H1 (cell line): ENCODE results near the gene HLA-DMB. TPM values are rescaled to one million over a fixed set of nuclear protein-coding genes. Genes with fewer than 3 reads are reported as not detected.
A peak's percentile ranks its signal among the peaks of the same experiment; 100 is the strongest.

Experiments used
- CTCF ChIA-PET: fragments of 300-600 bp; sonication (Branson Sonifier 250); formaldehyde crosslinking; loops from one replicate; lab custom pipeline; 2021; ENCODE audit not compliant: partially characterized antibody; lab: Charles Lee
- POLR2A ChIA-PET: fragments of 300-600 bp; sonication (Branson Sonifier 250); formaldehyde crosslinking; loops from one replicate; lab custom pipeline; 2021; ENCODE audit warnings: inconsistent platforms; ENCODE audit not compliant: partially characterized antibody; lab: Charles Lee
- DNase-seq, 2 experiments: peaks; one replicate each; pipeline versions ENCODE4 v3.0.0 to v3.0.0-alpha.2; 2010 to 2022; ENCODE audit warnings: low spot score in 2 of 2, low read depth in 1 of 2, mixed read lengths in 1 of 2
- FAIRE-seq: peaks from 2 replicates; lab custom pipeline; 2011; peaks lifted over from hg19 to GRCh38; lab: Jason Lieb, UNC
- H2AFZ ChIP-seq: 2 replicates; pipeline ENCODE4 v1.8.1; 2012; ENCODE audit warnings: low read length, inconsistent platforms
- H2AK5ac ChIP-seq: 2 replicates; pipeline ENCODE4 v1.6.1; 2013; ENCODE audit warnings: low read depth, low read length
- H2BK120ac ChIP-seq: replicated peaks from 2 replicates; pipeline ENCODE3; 2013; ENCODE audit warnings: low read depth, low read length, inconsistent platforms
- H2BK12ac ChIP-seq: 2 replicates; pipeline ENCODE4 v1.6.1; 2013; ENCODE audit warnings: low read depth, low read length
- H2BK15ac ChIP-seq: 2 replicates; pipeline ENCODE4 v1.6.1; 2013; ENCODE audit warnings: low read length
- H2BK20ac ChIP-seq: 2 replicates; pipeline ENCODE4 v1.6.1; 2013; ENCODE audit warnings: low read length
- H2BK5ac ChIP-seq: 2 replicates; pipeline ENCODE4 v1.6.1; 2013; ENCODE audit warnings: low read depth, low read length
- H3K14ac ChIP-seq: 2 replicates; pipeline ENCODE4 v1.6.1; 2013; ENCODE audit warnings: inconsistent platforms; ENCODE audit not compliant: insufficient read length
- H3K18ac ChIP-seq: 2 replicates; pipeline ENCODE4 v1.6.1; 2013; ENCODE audit warnings: low read length; ENCODE audit errors: extremely low read depth
- H3K23ac ChIP-seq: 2 replicates; pipeline ENCODE4 v1.6.1; 2013; ENCODE audit warnings: inconsistent platforms; ENCODE audit not compliant: insufficient read length
- H3K23me2 ChIP-seq: 2 replicates; pipeline ENCODE4 v1.6.1; 2013; ENCODE audit warnings: low read depth, low read length
- H3K27ac ChIP-seq: 2 replicates; pipeline ENCODE4 v1.6.1; 2011; ENCODE audit warnings: low read depth, low read length, inconsistent platforms
- H3K27me3 ChIP-seq, 4 experiments: replicated peaks in 1 of 4; 1 replicate in 1 of 4; 2 replicates in 3 of 4; pipeline versions ENCODE4 v1.6.1 to v1.8.1; 2011 to 2013; ENCODE audit warnings: low read length in 3 of 4, mild to moderate bottlenecking in 3 of 4, inconsistent platforms in 2 of 4, mixed read lengths in 2 of 4, moderate library complexity in 1 of 4; ENCODE audit not compliant: control insufficient read depth in 3 of 4, insufficient read depth in 3 of 4; ENCODE audit errors: extremely low read depth in 1 of 4
- H3K36me3 ChIP-seq, 4 experiments: 2 replicates each; pipeline versions ENCODE4 v1.6.1 to v1.8.1; 2011 to 2013; ENCODE audit warnings: mild to moderate bottlenecking in 4 of 4, low read length in 3 of 4, moderate library complexity in 2 of 4, control low read depth in 1 of 4, inconsistent platforms in 1 of 4; ENCODE audit not compliant: insufficient read depth in 4 of 4, control insufficient read depth in 2 of 4
- H3K4ac ChIP-seq: replicated peaks from 2 replicates; pipeline ENCODE3; 2013; ENCODE audit warnings: low read length, low read depth, mixed read lengths, inconsistent platforms; ENCODE audit not compliant: insufficient read length
- H3K4me1 ChIP-seq, 4 experiments: replicated peaks in 1 of 4; 1 replicate in 1 of 4; 2 replicates in 3 of 4; pipeline versions ENCODE4 v1.6.1 to v1.8.1; 2011 to 2013; ENCODE audit warnings: low read length in 3 of 4, inconsistent platforms in 2 of 4, mixed read lengths in 1 of 4; ENCODE audit not compliant: insufficient read depth in 4 of 4, control insufficient read depth in 3 of 4
- H3K4me2 ChIP-seq, 2 experiments: 2 replicates each; pipeline versions ENCODE4 v1.6.1 to v1.8.1; 2011 to 2013; ENCODE audit warnings: low read depth in 2 of 2, low read length in 2 of 2, control low read depth in 1 of 2, inconsistent platforms in 1 of 2, mild to moderate bottlenecking in 1 of 2; ENCODE audit not compliant: insufficient read depth in 1 of 2
- H3K4me3 ChIP-seq, 4 experiments: fragments of 200-600, 300-600 bp in 1 of 4; sonication (generic), shearing (Covaris generic), sonication (Bioruptor Twin) in 1 of 4; 2 replicates each; pipeline versions ENCODE4 v1.5.1 to v1.8.1; 2011 to 2016; ENCODE audit warnings: low read length in 4 of 4, low read depth in 3 of 4, control low read depth in 2 of 4, inconsistent platforms in 2 of 4, mild to moderate bottlenecking in 2 of 4, mixed read lengths in 1 of 4, moderate library complexity in 1 of 4; ENCODE audit not compliant: insufficient read depth in 2 of 4; ENCODE audit errors: extremely low read depth in 1 of 4
- H3K56ac ChIP-seq: replicated peaks from 2 replicates; pipeline ENCODE3; 2013; ENCODE audit warnings: low read depth, mild to moderate bottlenecking, mixed read lengths, low read length, inconsistent platforms; ENCODE audit not compliant: insufficient read length
- H3K79me1 ChIP-seq: 2 replicates; pipeline ENCODE4 v1.6.1; 2013; ENCODE audit warnings: low read depth, low read length, control low read depth
- H3K79me2 ChIP-seq, 2 experiments: 2 replicates each; pipeline versions ENCODE4 v1.6.1 to v1.8.1; 2012 to 2013; ENCODE audit warnings: low read length in 2 of 2, mild to moderate bottlenecking in 2 of 2, inconsistent platforms in 1 of 2; ENCODE audit not compliant: insufficient read depth in 2 of 2, control insufficient read depth in 1 of 2
- H3K9ac ChIP-seq, 4 experiments: replicated peaks in 1 of 4; 1 replicate in 1 of 4; 2 replicates in 3 of 4; pipeline versions ENCODE4 v1.6.1 to v1.8.1; 2011 to 2013; ENCODE audit warnings: low read depth in 3 of 4, low read length in 3 of 4, control low read depth in 2 of 4, mild to moderate bottlenecking in 2 of 4, moderate library complexity in 2 of 4, inconsistent platforms in 1 of 4; ENCODE audit errors: extremely low read depth in 1 of 4
- H3K9me3 ChIP-seq, 2 experiments: 2 replicates each; pipeline versions ENCODE4 v1.6.1 to v1.8.1; 2012 to 2013; ENCODE audit warnings: mild to moderate bottlenecking in 2 of 2, moderate library complexity in 2 of 2, control low read depth in 1 of 2, inconsistent platforms in 1 of 2, low read depth in 1 of 2, low read length in 1 of 2, mixed read lengths in 1 of 2; ENCODE audit not compliant: insufficient read depth in 2 of 2
- H4K20me1 ChIP-seq, 2 experiments: replicated peaks in 1 of 2; 2 replicates each; pipeline versions ENCODE3 to v1.8.1; 2011 to 2013; ENCODE audit warnings: inconsistent platforms in 2 of 2, low read length in 2 of 2, mild to moderate bottlenecking in 1 of 2; ENCODE audit not compliant: insufficient read depth in 2 of 2, control insufficient read depth in 1 of 2
- H4K5ac ChIP-seq: 2 replicates; pipeline ENCODE4 v1.6.1; 2013; ENCODE audit warnings: low read length, low read depth, mixed read lengths, inconsistent platforms; ENCODE audit not compliant: insufficient read length
- H4K8ac ChIP-seq: 2 replicates; pipeline ENCODE4 v1.8.0; 2013; ENCODE audit warnings: mild to moderate bottlenecking, moderate library complexity, low read length, inconsistent platforms; ENCODE audit not compliant: insufficient read depth; ENCODE audit errors: extremely low read depth
- H4K91ac ChIP-seq: replicated peaks from 2 replicates; pipeline ENCODE3; 2013; ENCODE audit warnings: low read length, mixed read lengths, inconsistent platforms; ENCODE audit not compliant: insufficient read length
- CTCF ChIP-seq, 3 experiments: IDR thresholded peaks; 1 replicate in 2 of 3; 2 replicates in 1 of 3; pipeline versions ENCODE4 v1.5.1 to v1.6.1; 2011; ENCODE audit warnings: low read length in 3 of 3, mild to moderate bottlenecking in 3 of 3, inconsistent platforms in 2 of 3, low read depth in 1 of 3, moderate library complexity in 1 of 3; ENCODE audit not compliant: insufficient read depth in 1 of 3; ENCODE audit errors: control extremely low read depth in 1 of 3
- EP300 ChIP-seq, 2 experiments: IDR thresholded peaks; 1 replicate in 1 of 2; 2 replicates in 1 of 2; pipeline ENCODE4 v1.6.1; 2011 to 2012; ENCODE audit warnings: low read depth in 2 of 2, low read length in 2 of 2, mild to moderate bottlenecking in 2 of 2, borderline replicate concordance in 1 of 2, inconsistent platforms in 1 of 2, moderate library complexity in 1 of 2
- KDM4A ChIP-seq: IDR thresholded peaks from one replicate; pipeline ENCODE4 v1.7.1; 2012; ENCODE audit warnings: low read depth, mild to moderate bottlenecking, moderate library complexity, low read length, inconsistent platforms; ENCODE audit not compliant: severe bottlenecking
- MAFK ChIP-seq: IDR thresholded peaks from 2 replicates; pipeline ENCODE4 v1.6.1; 2012; ENCODE audit warnings: low read depth, mild to moderate bottlenecking, improper control_type of control experiment, low read length
- RAD21 ChIP-seq, 2 experiments: IDR thresholded peaks in 1 of 2; conservative IDR thresholded peaks in 1 of 2; 2 replicates each; pipeline ENCODE4 v1.6.1; 2011; ENCODE audit warnings: low read depth in 2 of 2, low read length in 2 of 2, improper control_type of control experiment in 1 of 2, inconsistent platforms in 1 of 2, mild to moderate bottlenecking in 1 of 2, moderate library complexity in 1 of 2
- RFX5 ChIP-seq: IDR thresholded peaks from 2 replicates; pipeline ENCODE4 v1.6.1; 2011; ENCODE audit warnings: low read depth, low read length, improper control_type of control experiment, borderline replicate concordance
- TCF12 ChIP-seq: IDR thresholded peaks from 2 replicates; pipeline ENCODE4 v1.6.1; 2011; ENCODE audit warnings: low read depth, mild to moderate bottlenecking, low read length
- WGBS, 2 experiments: shearing (Covaris generic) in 1 of 2; methylation state at CpG; one replicate each; pipeline versions ENCODE4 v1.1.6 to v1.1.7; 2013 to 2015; ENCODE audit warnings: low lambda C conversion rate in 2 of 2, mixed read lengths in 2 of 2, inconsistent platforms in 1 of 2, low coverage in 1 of 2, missing lambda C conversion rate in 1 of 2; ENCODE audit not compliant: insufficient replicate concordance in 2 of 2, insufficient coverage in 1 of 2, insufficient read length in 1 of 2; ENCODE audit errors: extremely low coverage in 1 of 2, missing lambda C conversion rate in 1 of 2; 5-methylcytosine and 5-hydroxymethylcytosine counted together
- polyA plus RNA-seq, 7 experiments: library from polyadenylated mRNA; depleted of rRNA in 3 of 7; stranded (reverse) in 5 of 7; unstranded in 2 of 7; fragments of >200 nt in 5 of 7; fragments of 200-250 nt in 2 of 7; gene quantifications; 1 replicate in 5 of 7; 2 replicates in 1 of 7; 4 replicates in 1 of 7; pipeline versions ENCODE4 v1.2.1 to v1.2.3, GENCODE V29; 2011 to 2013; ENCODE audit warnings: missing spikeins in 2 of 7, mixed read lengths in 2 of 7
- total RNA-seq: library from RNA; stranded (reverse); fragmentation: NEBNext Ultra II Directional; extraction: Animal tissue kit (Norgen Biotek cat#: 25700); gene quantifications from 2 replicates; pipeline ENCODE4 v1.2.1, GENCODE V29; 2021

The HLA-DMB gene
- total and polyA plus RNA-seq, 2 of the 8 experiments (the other 6 are each of a cell fraction or from before 2014, with no cell fraction given): 2.7 to 4.7 TPM

DNA sequence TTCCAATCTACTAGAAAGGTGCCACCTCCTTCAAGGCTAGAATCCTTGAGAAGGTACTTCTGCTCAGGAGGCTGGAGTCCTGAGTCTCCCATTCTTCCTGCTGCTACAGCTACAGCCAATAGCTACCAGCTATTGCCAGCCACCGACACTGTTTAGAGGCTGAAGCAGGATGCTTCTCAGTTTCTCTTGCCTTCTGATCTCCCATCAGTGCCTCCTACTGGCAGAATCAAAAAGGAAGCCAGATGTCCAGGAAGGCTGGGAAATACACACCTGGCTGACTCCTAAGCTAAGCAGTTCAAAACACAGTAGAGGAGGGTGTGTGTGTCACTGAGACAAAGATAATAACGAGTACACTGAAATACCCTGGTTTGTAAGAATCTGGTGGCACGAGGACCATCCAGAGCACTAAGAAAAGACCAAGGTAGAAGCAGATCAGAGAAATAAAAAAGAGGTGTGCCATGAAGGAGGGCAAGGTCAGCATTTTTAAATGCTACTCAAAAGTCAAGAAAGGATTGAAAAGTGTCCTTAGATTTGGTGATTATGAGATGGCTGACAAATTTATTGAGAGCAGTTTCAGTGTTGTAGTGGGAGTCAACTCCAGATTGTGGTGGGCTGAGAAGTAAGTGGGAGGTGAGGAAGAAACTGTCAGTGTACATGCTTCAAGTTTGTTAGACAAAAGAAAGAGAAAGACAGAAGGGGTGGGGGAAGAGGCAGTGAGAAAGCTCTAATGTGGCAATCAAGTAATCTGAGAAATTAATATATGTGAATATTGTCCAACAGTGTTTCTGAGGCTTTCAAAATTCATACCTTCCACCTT, 14.4 kb upstream of the HLA-DMB start:
- CTCF ChIA-PET: interaction anchor here (0.6 to 11.1 kb wide), 27 partner anchors 11 to 734 kb away, joined by 3 to 168 read pairs (median 6); partner anchors contain the start of genes BRD2, HLA-DMB, HLA-DPB1 and PSMB8
- H3K79me2 ChIP-seq: no peaks in the 10 kb centered on the region
- peaks cover 0 to 7% of the 10 kb centered on the region in 2 experiments for H4K20me1 ChIP-seq
- no peak overlapping the region for H2BK120ac ChIP-seq
- H2AK5ac ChIP-seq: no peak overlapping the region
- H3K9me3 ChIP-seq: no peaks in the 10 kb centered on the region
- 0 out of 2 replicates have a peak, but pooled peaks cover 4% of the 10 kb centered on the region for H3K23me2 ChIP-seq
- H3K4ac ChIP-seq: no peak overlapping the region
- H3K27me3 ChIP-seq: no peaks in the 10 kb centered on the region; a peak in 1 of 7 replicates
- no peak overlapping the region for H3K18ac ChIP-seq
- H3K4me2 ChIP-seq: no peak overlapping the region
- no peak overlapping the region for H2BK20ac ChIP-seq
- no peak overlapping the region for H3K4me3 ChIP-seq
- H4K5ac ChIP-seq: no peak overlapping the region
- H2BK12ac ChIP-seq: no peak overlapping the region; the same call in 1 of the 2 replicates
- H3K36me3 ChIP-seq: no peaks in the 10 kb centered on the region
- H3K23ac ChIP-seq: no peak overlapping the region
- FAIRE-seq: peak; percentile 90
- POLR2A ChIA-PET: interaction anchor here (1.2 to 33.3 kb wide), 5 partner anchors 9 to 61 kb away, joined by 3 to 1158 read pairs (median 14); partner anchors contain the start of genes BRD2 and HLA-DMB
- 41% methylated on average over 3 of the region's 3 CpGs; no CpG with 5 or more reads in 1 of the 2 experiments for WGBS, 2 experiments
- peak in 1 of 2 experiments; percentile 54 for DNase-seq
- H3K56ac ChIP-seq: no peak overlapping the region
- no peaks in the 10 kb centered on the region for H3K79me1 ChIP-seq
- no peak overlapping the region for H3K9ac ChIP-seq
- no peak overlapping the region for H3K14ac ChIP-seq
- no peak overlapping the region for H3K27ac ChIP-seq
- no peak overlapping the region for H2AFZ ChIP-seq
- no peak overlapping the region for H4K91ac ChIP-seq
- H3K4me1 ChIP-seq: peaks cover 0 to 10% (median 3%) of the 10 kb centered on the region in 4 experiments; a peak in 5 of 7 replicates
- H2BK5ac ChIP-seq: no peak overlapping the region
- no peak overlapping the region for H4K8ac ChIP-seq
- no peak overlapping the region for H2BK15ac ChIP-seq
- TF ChIP-seq TCF12 (0 out of 2 replicates have a peak, but pooled peaks have one; percentile 54), EP300 (IDR thresholded peaks at IDR 0.05; ENCODE audit: borderline replicate concordance in 1 of 2, low read depth in 2 of 2, low read length in 2 of 2) (no peak), MAFK (0 out of 2 replicates have a peak, but pooled peaks have one; percentile 12), KDM4A (no peak), RAD21 (IDR thresholded peaks at IDR 0.05 in 1 of 2, conservative IDR thresholded peaks at IDR 0.05 in 1 of 2; ENCODE audit: low read depth in 2 of 2, low read length in 2 of 2) (peak; percentile 12 to 50; a peak in 3 of 4 replicates), RFX5 (peak; percentile 67), CTCF (IDR thresholded peaks at IDR 0.05; ENCODE audit: control extremely low read depth in 1 of 3, insufficient read depth in 1 of 3, low read depth in 1 of 3, low read length in 3 of 3) (peak; percentile 27 to 86 (median 76))
